Spleen (tissue), 11 donors: ENCODE data around the gene MUSTN1. TPM values are rescaled to one million over a fixed set of nuclear protein-coding genes. Genes with fewer than 3 reads are reported as not detected.
A peak's percentile ranks its signal among the peaks of the same experiment; 100 is the strongest.

Experiments
- DNase-seq: peaks from one replicate; pipeline ENCODE4 v3.0.0-alpha.2; 2020
- H3K27ac ChIP-seq, 8 donors: fragments of 200-600 bp; sonication (generic) in 7 of 8; 1 replicate in 4 of 8; 2 replicates in 4 of 8; pipeline versions ENCODE4 v1.5.0 to v1.8.0; 2016 to 2021; ENCODE audit warnings: inconsistent platforms in 4 of 8, mild to moderate bottlenecking in 4 of 8, moderate library complexity in 1 of 8
- H3K27me3 ChIP-seq, 7 donors: fragments of 200-600 bp; sonication (generic) in 6 of 7; replicated peaks in 1 of 7; 1 replicate in 4 of 7; 2 replicates in 3 of 7; pipeline versions ENCODE4 v1.5.0 to v1.8.0; 2016 to 2021; ENCODE audit warnings: inconsistent platforms in 3 of 7, mild to moderate bottlenecking in 1 of 7
- H3K36me3 ChIP-seq, 6 donors: fragments of 200-600 bp; sonication (generic) in 5 of 6; 1 replicate in 4 of 6; 2 replicates in 2 of 6; pipeline versions ENCODE4 v1.5.0 to v1.8.0; 2016 to 2021; ENCODE audit warnings: inconsistent platforms in 2 of 6
- H3K4me1 ChIP-seq, 6 donors: fragments of 200-600 bp; sonication (generic) in 5 of 6; 1 replicate in 3 of 6; 2 replicates in 3 of 6; pipeline versions ENCODE4 v1.5.0 to v1.8.0; 2016 to 2021; ENCODE audit warnings: inconsistent platforms in 3 of 6
- H3K4me3 ChIP-seq, 8 donors: fragments of 200-600 bp; sonication (generic) in 7 of 8; 1 replicate in 4 of 8; 2 replicates in 4 of 8; pipeline versions ENCODE4 v1.5.0 to v1.8.0; 2016 to 2021; ENCODE audit warnings: inconsistent platforms in 4 of 8, mild to moderate bottlenecking in 4 of 8, moderate library complexity in 2 of 8
- H3K9me3 ChIP-seq, 8 donors: fragments of 200-600 bp; sonication (generic) in 7 of 8; 1 replicate in 4 of 8; 2 replicates in 4 of 8; pipeline versions ENCODE4 v1.5.0 to v1.8.0; 2016 to 2021; ENCODE audit warnings: inconsistent platforms in 4 of 8
- POLR2A ChIP-seq, 3 donors: fragments of 450-650 bp; IDR thresholded peaks; one replicate each; pipeline ENCODE4 v1.5.1; 2017; ENCODE audit warnings: antibody characterized with exemption in 3 of 3, mild to moderate bottlenecking in 1 of 3
- POLR2AphosphoS5 ChIP-seq, 3 donors: sonication (generic); formaldehyde crosslinking; IDR thresholded peaks; one replicate each; pipeline ENCODE4 v1.5.1; 2017; ENCODE audit warnings: antibody characterized with exemption in 3 of 3
- WGBS, 5 donors: extraction: QIAGEN DNeasy Blood & Tissue Kit in 3 of 5; methylation state at CpG; one replicate each; pipeline versions ENCODE4 v1.1.5 to v1.1.7; 2013 to 2018; 5-methylcytosine and 5-hydroxymethylcytosine counted together
- intact Hi-C: fragments of 100-400 bp; cut with DNase I; formaldehyde crosslinking; loops from one replicate; pipeline ENCODE4 v1.15.0; 2023; ENCODE audit warnings: low total_unique reads
- polyA plus RNA-seq, 3 donors: library from polyadenylated mRNA; stranded (reverse); fragments of 200-250 nt; gene quantifications; one replicate each; pipeline ENCODE4 v1.2.1, GENCODE V29; 2013
- total RNA-seq, 7 donors: library from RNA; depleted of rRNA in 3 of 7; stranded (reverse); fragments of >200 nt in 3 of 7; fragmentation: NEBNext Ultra II Directional in 4 of 7; extraction: Animal tissue kit (Norgen Biotek cat#: 25700) in 4 of 7; gene quantifications; one replicate each; pipeline versions ENCODE4 v1.1.0 to v1.2.1, GENCODE V29; 2016 to 2021
- TF ChIP-seq, protein P1 (sequence below), 11 experiments: fragments of 200-600 bp in 7 of 11; fragments of 450-650 bp in 4 of 11; sonication (generic) in 4 of 11; IDR thresholded peaks in 8 of 11; conservative IDR thresholded peaks in 3 of 11; 1 replicate in 7 of 11; 2 replicates in 4 of 11; pipeline versions ENCODE4 v1.4.0 to v1.8.0; 2016 to 2021; ENCODE audit warnings: antibody characterized with exemption in 11 of 11, inconsistent platforms in 4 of 11, mild to moderate bottlenecking in 1 of 11
- donor health status: healthy with polysubstance abuse.
- donor health status: DM: no; HTN: no; CAD: no; lungs with moderate emphysema.
- donor health status: DM: no; HTN: no; CAD: no.
- donor health status: Bipolar disorder and iron deficiency.
- donor health status: healthy.
- donor health status: DM: no; HTN: no; CAD: no.
- donor health status: DM: yes; HTN: yes; CAD: no.

The MUSTN1 gene
- total and polyA plus RNA-seq, 10 donors, result 2.5 to 17.8 (median 5.4) TPM; not detected in 2

- no peak overlapping the region for H3K27ac ChIP-seq
- 66 to 78% (median 75%) methylated on average over 8 of the region's 8 CpGs for WGBS, 5 donors
- H3K4me3 ChIP-seq, result no peak overlapping the region
- intact Hi-C loops, result no loop called here
- TF ChIP-seq POLR2A (IDR thresholded peaks at IDR 0.05) (no peak), POLR2AphosphoS5 (IDR thresholded peaks at IDR 0.05) (peak in 1 of 3 donors; percentile 7)
- no peaks in the 10 kb centered on the region for H3K9me3 ChIP-seq
- H3K36me3 ChIP-seq, result peaks cover 0 to 98% (median 46%) of the 10 kb centered on the region in 6 donors
- H3K27me3 ChIP-seq, result no peaks in the 10 kb centered on the region
- peaks cover 0 to 39% (median 9%) of the 10 kb centered on the region in 6 donors for H3K4me1 ChIP-seq
- DNase-seq, result peak; percentile 56
Observed at GRCh38 chr3:52838561-52839267, 3.9 kb upstream of the MUSTN1 start.

GRCh38 chr3:52836986-52837385 is 2.2 kb upstream of the MUSTN1 start:
- Histone ChIP-seq H3K4me1 (peaks cover 0 to 25% (median 9%) of the 10 kb centered on the region in 6 donors), H3K4me3 (no peak overlapping the region), H3K9me3 (no peaks in the 10 kb centered on the region), H3K27ac (no peak overlapping the region), H3K27me3 (no peaks in the 10 kb centered on the region), H3K36me3 (peaks cover 0 to 98% (median 38%) of the 10 kb centered on the region in 6 donors)
- intact Hi-C loops, result no loop called here
- DNase-seq, result no peak
- TF ChIP-seq, protein P1, sequence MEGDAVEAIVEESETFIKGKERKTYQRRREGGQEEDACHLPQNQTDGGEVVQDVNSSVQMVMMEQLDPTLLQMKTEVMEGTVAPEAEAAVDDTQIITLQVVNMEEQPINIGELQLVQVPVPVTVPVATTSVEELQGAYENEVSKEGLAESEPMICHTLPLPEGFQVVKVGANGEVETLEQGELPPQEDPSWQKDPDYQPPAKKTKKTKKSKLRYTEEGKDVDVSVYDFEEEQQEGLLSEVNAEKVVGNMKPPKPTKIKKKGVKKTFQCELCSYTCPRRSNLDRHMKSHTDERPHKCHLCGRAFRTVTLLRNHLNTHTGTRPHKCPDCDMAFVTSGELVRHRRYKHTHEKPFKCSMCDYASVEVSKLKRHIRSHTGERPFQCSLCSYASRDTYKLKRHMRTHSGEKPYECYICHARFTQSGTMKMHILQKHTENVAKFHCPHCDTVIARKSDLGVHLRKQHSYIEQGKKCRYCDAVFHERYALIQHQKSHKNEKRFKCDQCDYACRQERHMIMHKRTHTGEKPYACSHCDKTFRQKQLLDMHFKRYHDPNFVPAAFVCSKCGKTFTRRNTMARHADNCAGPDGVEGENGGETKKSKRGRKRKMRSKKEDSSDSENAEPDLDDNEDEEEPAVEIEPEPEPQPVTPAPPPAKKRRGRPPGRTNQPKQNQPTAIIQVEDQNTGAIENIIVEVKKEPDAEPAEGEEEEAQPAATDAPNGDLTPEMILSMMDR (IDR thresholded peaks at IDR 0.05 in 8 of 11, conservative IDR thresholded peaks at IDR 0.05 in 3 of 11), result no peak
- TF ChIP-seq POLR2AphosphoS5 (IDR thresholded peaks at IDR 0.05), result no peak
- TF ChIP-seq POLR2A (IDR thresholded peaks at IDR 0.05), result no peak
- 95 to 96% (median 96%) methylated on average over 4 of the region's 4 CpGs for WGBS, 5 donors

- no peak overlapping the region for H3K27ac ChIP-seq
- peaks cover 0 to 94% (median 33%) of the 10 kb centered on the region in 6 donors for H3K36me3 ChIP-seq
- no peak for DNase-seq
- H3K4me3 ChIP-seq, result no peak overlapping the region
- no peaks in the 10 kb centered on the region for H3K9me3 ChIP-seq
- no peaks in the 10 kb centered on the region for H3K27me3 ChIP-seq
- intact Hi-C loops, result no loop called here
- peaks cover 0 to 25% (median 9%) of the 10 kb centered on the region in 6 donors for H3K4me1 ChIP-seq
- WGBS, 5 donors, result 86 to 92% (median 88%) methylated on average over 3 to 5 of the region's 5 CpGs
- TF ChIP-seq POLR2AphosphoS5 (IDR thresholded peaks at IDR 0.05) (no peak), POLR2A (IDR thresholded peaks at IDR 0.05) (no peak)
- TF ChIP-seq, protein P1 (IDR thresholded peaks at IDR 0.05 in 8 of 11, conservative IDR thresholded peaks at IDR 0.05 in 3 of 11), result no peak
Observed at GRCh38 chr3:52836471-52836845, 1.6 kb upstream of the MUSTN1 start.

GRCh38 chr3:52835766-52836470 is 1.1 kb upstream of the MUSTN1 start:
- no peak for TF ChIP-seq POLR2AphosphoS5 (IDR thresholded peaks at IDR 0.05)
- no peak for TF ChIP-seq POLR2A (IDR thresholded peaks at IDR 0.05)
- TF ChIP-seq, protein P1 (IDR thresholded peaks at IDR 0.05 in 8 of 11, conservative IDR thresholded peaks at IDR 0.05 in 3 of 11), result no peak
- Histone ChIP-seq H3K27ac (no peak overlapping the region), H3K9me3 (no peaks in the 10 kb centered on the region), H3K4me3 (no peak overlapping the region), H3K36me3 (peaks cover 0 to 88% (median 28%) of the 10 kb centered on the region in 6 donors), H3K4me1 (peaks cover 0 to 25% (median 9%) of the 10 kb centered on the region in 6 donors), H3K27me3 (no peaks in the 10 kb centered on the region)
- no peak for DNase-seq
- intact Hi-C loops, result no loop called here
- WGBS, 5 donors, result 88 to 97% (median 90%) methylated on average over 7 to 8 of the region's 8 CpGs
